ENCODE measurements around the gene KRTAP5-11. TPM values are rescaled to one million over a fixed set of nuclear protein-coding genes. Genes with fewer than 3 reads are reported as not detected.

The KRTAP5-11 gene
- total and polyA plus RNA-seq, 2 of the 8 experiments (the other 6 are each of a cell fraction or from before 2014, with no cell fraction given) = not detected

DNA sequence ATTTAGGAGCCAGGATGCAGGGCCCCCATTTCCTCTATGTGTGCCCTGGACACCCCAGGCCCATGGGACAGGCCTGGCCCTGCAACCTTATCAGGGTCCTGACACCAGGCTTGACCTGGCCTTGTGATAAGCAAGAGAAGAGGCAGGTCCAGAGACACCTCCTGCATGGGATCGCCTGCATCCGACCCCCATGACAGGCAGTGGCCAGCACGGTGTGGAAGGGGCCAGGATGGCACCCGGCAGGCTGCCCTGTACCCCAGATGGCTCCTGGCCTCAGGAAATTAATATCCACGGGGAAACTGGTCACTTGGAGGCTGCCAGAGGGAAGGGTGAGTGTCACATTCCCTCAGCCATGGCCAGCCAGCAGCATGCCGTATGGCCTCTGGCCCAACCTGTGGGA, 27.7 kb downstream of the KRTAP5-11 start (continued):
- TF ChIP-seq TEAD4 (IDR thresholded peaks at IDR 0.05; ENCODE audit: low read depth, low read length) (no peak), BRCA1 (IDR thresholded peaks at IDR 0.05; ENCODE audit: low read depth, low read length) (no peak)
- TF ChIP-seq, protein P1, sequence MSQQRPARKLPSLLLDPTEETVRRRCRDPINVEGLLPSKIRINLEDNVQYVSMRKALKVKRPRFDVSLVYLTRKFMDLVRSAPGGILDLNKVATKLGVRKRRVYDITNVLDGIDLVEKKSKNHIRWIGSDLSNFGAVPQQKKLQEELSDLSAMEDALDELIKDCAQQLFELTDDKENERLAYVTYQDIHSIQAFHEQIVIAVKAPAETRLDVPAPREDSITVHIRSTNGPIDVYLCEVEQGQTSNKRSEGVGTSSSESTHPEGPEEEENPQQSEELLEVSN (IDR thresholded peaks at IDR 0.05) = no peak

Data from H1 (cell line).